Mesendoderm (in vitro differentiated cells): ENCODE results near the gene NBEAL2.

Experiments
- DNase-seq: peaks from one replicate; pipeline ENCODE4 v3.0.0; 2013
- H2AK5ac ChIP-seq: 2 replicates; pipeline ENCODE4 v1.6.1; 2013; ENCODE audit warnings: low read length, inconsistent platforms
- H2BK120ac ChIP-seq: 2 replicates; pipeline ENCODE4 v1.6.1; 2013; ENCODE audit warnings: low read depth, mild to moderate bottlenecking, low read length, moderate library complexity, mixed read lengths
- H2BK15ac ChIP-seq: replicated peaks from 2 replicates; pipeline ENCODE4 v1.6.1; 2013; ENCODE audit warnings: low read depth, mild to moderate bottlenecking, moderate library complexity
- H2BK5ac ChIP-seq: 2 replicates; pipeline ENCODE4 v1.6.1; 2013; ENCODE audit warnings: low read length, inconsistent platforms
- H3K18ac ChIP-seq: 2 replicates; pipeline ENCODE4 v1.6.1; 2013; ENCODE audit warnings: mild to moderate bottlenecking, low read length, mixed read lengths
- H3K23ac ChIP-seq: one replicate; pipeline ENCODE4 v1.6.1; 2013; ENCODE audit warnings: low read length
- H3K27ac ChIP-seq: 2 replicates; pipeline ENCODE4 v1.5.1; 2013; ENCODE audit warnings: low read depth, mild to moderate bottlenecking, inconsistent platforms, low read length, moderate library complexity
- H3K27me3 ChIP-seq: 2 replicates; pipeline ENCODE4 v1.6.1; 2013; ENCODE audit warnings: low read length, control low read depth, mild to moderate bottlenecking, inconsistent platforms; ENCODE audit not compliant: insufficient read depth, poor library complexity
- H3K36me3 ChIP-seq: 2 replicates; pipeline ENCODE4 v1.6.1; 2013; ENCODE audit warnings: low read length, inconsistent platforms; ENCODE audit not compliant: control insufficient read depth, insufficient read depth
- H3K4ac ChIP-seq: one replicate; pipeline ENCODE4 v1.6.1; 2013; ENCODE audit warnings: low read depth, mild to moderate bottlenecking, low read length, moderate library complexity
- H3K4me1 ChIP-seq: 2 replicates; pipeline ENCODE4 v1.6.1; 2013; ENCODE audit warnings: low read depth, low read length, inconsistent platforms; ENCODE audit not compliant: control insufficient read depth
- H3K4me2 ChIP-seq: 2 replicates; pipeline ENCODE4 v1.6.1; 2013; ENCODE audit warnings: low read length
- H3K4me3 ChIP-seq: 2 replicates; pipeline ENCODE4 v1.5.1; 2013; ENCODE audit warnings: mild to moderate bottlenecking, low read length
- H3K56ac ChIP-seq: one replicate; pipeline ENCODE4 v1.6.1; 2013; ENCODE audit warnings: low read length
- H3K79me1 ChIP-seq: 2 replicates; pipeline ENCODE4 v1.6.1; 2013; ENCODE audit warnings: low read length, inconsistent platforms
- H3K79me2 ChIP-seq: 2 replicates; pipeline ENCODE4 v1.6.1; 2013; ENCODE audit warnings: mild to moderate bottlenecking, low read length; ENCODE audit not compliant: control insufficient read depth, insufficient read depth
- H3K9ac ChIP-seq: 2 replicates; pipeline ENCODE4 v1.6.1; 2013; ENCODE audit warnings: low read length, inconsistent platforms
- H4K5ac ChIP-seq: one replicate; pipeline ENCODE4 v1.6.1; 2013; ENCODE audit warnings: low read length
- H4K8ac ChIP-seq: one replicate; pipeline ENCODE4 v1.6.1; 2013; ENCODE audit warnings: low read depth, mild to moderate bottlenecking, control low read depth, low read length, moderate library complexity
- WGBS: extraction: QIAGEN DNeasy Blood & Tissue Kit; methylation state at CpG from one replicate; pipeline ENCODE4 v1.1.7; 2013; ENCODE audit warnings: low lambda C conversion rate, missing lambda C conversion rate; ENCODE audit not compliant: insufficient coverage; ENCODE audit errors: extremely low coverage; 5-methylcytosine and 5-hydroxymethylcytosine counted together

The NBEAL2 gene

GRCh38 chr3:46932455-46933225 lies 46.8 kb upstream of the NBEAL2 start:
- Histone ChIP-seq H3K9ac (no peak overlapping the region), H3K4ac (no peak overlapping the region), H3K27ac (no peak overlapping the region), H3K36me3 (no peaks in the 10 kb centered on the region), H3K79me2 (peaks cover 41% of the 10 kb centered on the region), H3K56ac (no peak overlapping the region), H3K4me2 (no peak overlapping the region), H2BK15ac (no peak overlapping the region), H3K27me3 (no peaks in the 10 kb centered on the region), H3K4me1 (peaks cover 9% of the 10 kb centered on the region), H3K4me3 (no peak overlapping the region), H3K23ac (no peak overlapping the region), H4K8ac (no peak overlapping the region), H2BK120ac (no peak overlapping the region), H3K18ac (no peak overlapping the region), H3K79me1 (peaks cover 45% of the 10 kb centered on the region), H2BK5ac (no peak overlapping the region), H2AK5ac (no peak overlapping the region), H4K5ac (no peak overlapping the region)
- WGBS = no CpG with 5 or more reads among the region's 7 CpGs
- DNase-seq = no peak

GRCh38 chr3:46933261-46933660 lies 46.2 kb upstream of the NBEAL2 start:
- Histone ChIP-seq H3K36me3 (no peaks in the 10 kb centered on the region), H2BK5ac (no peak overlapping the region), H3K27ac (no peak overlapping the region), H3K27me3 (no peaks in the 10 kb centered on the region), H3K79me2 (peaks cover 39% of the 10 kb centered on the region), H2AK5ac (no peak overlapping the region), H3K79me1 (peaks cover 44% of the 10 kb centered on the region), H3K4ac (no peak overlapping the region), H4K5ac (no peak overlapping the region), H3K4me2 (no peak overlapping the region), H2BK120ac (no peak overlapping the region), H3K4me1 (peaks cover 9% of the 10 kb centered on the region), H2BK15ac (no peak overlapping the region), H3K4me3 (no peak overlapping the region), H3K9ac (no peak overlapping the region), H3K56ac (no peak overlapping the region), H3K18ac (no peak overlapping the region), H3K23ac (no peak overlapping the region), H4K8ac (no peak overlapping the region)
- no CpG with 5 or more reads among the region's 6 CpGs for WGBS
- DNase-seq = no peak

GRCh38 chr3:46934072-46934471 lies 45.4 kb upstream of the NBEAL2 start:
- H3K36me3 ChIP-seq = no peaks in the 10 kb centered on the region
- no peaks in the 10 kb centered on the region for H3K27me3 ChIP-seq
- peaks cover 9% of the 10 kb centered on the region for H3K4me1 ChIP-seq
- H2BK120ac ChIP-seq = no peak overlapping the region
- DNase-seq = no peak
- no peak overlapping the region for H2AK5ac ChIP-seq
- peaks cover 42% of the 10 kb centered on the region for H3K79me2 ChIP-seq
- no peak overlapping the region for H2BK5ac ChIP-seq
- H3K4me2 ChIP-seq = no peak overlapping the region
- no peak overlapping the region for H3K23ac ChIP-seq
- peak overlapping the region; percentile 44 for H3K56ac ChIP-seq
- WGBS = no CpG with 5 or more reads among the region's 2 CpGs
- H3K18ac ChIP-seq = no peak overlapping the region
- H3K79me1 ChIP-seq = peaks cover 45% of the 10 kb centered on the region
- H3K4me3 ChIP-seq = no peak overlapping the region
- H3K27ac ChIP-seq = no peak overlapping the region
- H2BK15ac ChIP-seq = no peak overlapping the region
- H3K4ac ChIP-seq = no peak overlapping the region
- no peak overlapping the region for H4K8ac ChIP-seq
- no peak overlapping the region for H3K9ac ChIP-seq
- no peak overlapping the region for H4K5ac ChIP-seq

- Histone ChIP-seq H4K8ac (no peak overlapping the region), H3K4me2 (no peak overlapping the region), H3K18ac (no peak overlapping the region), H3K9ac (no peak overlapping the region), H2BK15ac (no peak overlapping the region), H3K79me1 (peaks cover 47% of the 10 kb centered on the region), H3K27me3 (no peaks in the 10 kb centered on the region), H4K5ac (no peak overlapping the region), H3K4ac (no peak overlapping the region), H3K36me3 (no peaks in the 10 kb centered on the region), H3K79me2 (peaks cover 41% of the 10 kb centered on the region), H3K4me1 (peaks cover 9% of the 10 kb centered on the region), H3K56ac (no peak overlapping the region), H2BK5ac (no peak overlapping the region), H3K27ac (no peak overlapping the region), H3K4me3 (no peak overlapping the region), H2AK5ac (no peak overlapping the region), H2BK120ac (no peak overlapping the region), H3K23ac (no peak overlapping the region)
- DNase-seq = no peak
- WGBS = no CpG with 5 or more reads among the region's 8 CpGs
Observed at GRCh38 chr3:46934498-46935167, 44.8 kb upstream of the NBEAL2 start.

- Histone ChIP-seq H2AK5ac (no peak overlapping the region), H3K18ac (no peak overlapping the region), H3K36me3 (no peaks in the 10 kb centered on the region), H3K9ac (no peak overlapping the region), H2BK15ac (no peak overlapping the region), H3K4ac (no peak overlapping the region), H3K27me3 (no peaks in the 10 kb centered on the region), H2BK120ac (no peak overlapping the region), H4K5ac (no peak overlapping the region), H3K79me1 (peaks cover 51% of the 10 kb centered on the region), H2BK5ac (no peak overlapping the region), H3K23ac (no peak overlapping the region), H3K27ac (no peak overlapping the region), H3K4me2 (no peak overlapping the region), H4K8ac (no peak overlapping the region), H3K4me3 (no peak overlapping the region), H3K56ac (no peak overlapping the region), H3K79me2 (peaks cover 43% of the 10 kb centered on the region), H3K4me1 (peaks cover 9% of the 10 kb centered on the region)
- DNase-seq = peak; percentile 99
- WGBS = no CpG with 5 or more reads among the region's 7 CpGs
Observed at GRCh38 chr3:46935168-46935858, 44.2 kb upstream of the NBEAL2 start.
